Mesenchymal stem cell (in vitro differentiated cells and primary cell): ENCODE measurements around the gene DSPP.

Experiments used
- DNase-seq: peaks from one replicate; pipeline ENCODE4 v3.0.0-alpha.2; 2013
- H2AFZ ChIP-seq: one replicate; pipeline ENCODE4 v1.6.1; 2013; ENCODE audit warnings: low read depth, mild to moderate bottlenecking, control low read depth, inconsistent platforms, low read length, moderate library complexity
- H2AK5ac ChIP-seq: 2 replicates; pipeline ENCODE4 v1.6.1; 2013; ENCODE audit warnings: low read length, moderate library complexity, mild to moderate bottlenecking, inconsistent platforms; ENCODE audit not compliant: severe bottlenecking
- H2BK120ac ChIP-seq: one replicate; pipeline ENCODE4 v1.6.1; 2013; ENCODE audit warnings: low read depth, mild to moderate bottlenecking, inconsistent platforms, low read length, moderate library complexity
- H2BK12ac ChIP-seq, 2 experiments: one replicate each; pipeline ENCODE4 v1.6.1; 2013; ENCODE audit warnings: inconsistent platforms in 2 of 2, low read length in 2 of 2, mild to moderate bottlenecking in 2 of 2, moderate library complexity in 2 of 2, control low read depth in 1 of 2
- H2BK15ac ChIP-seq: one replicate; pipeline ENCODE4 v1.6.1; 2013; ENCODE audit warnings: mild to moderate bottlenecking, low read depth, inconsistent platforms; ENCODE audit not compliant: poor library complexity, severe bottlenecking
- H2BK5ac ChIP-seq: 2 replicates; pipeline ENCODE4 v1.6.1; 2013; ENCODE audit warnings: low read depth, mild to moderate bottlenecking, low read length, control low read depth, inconsistent platforms; ENCODE audit not compliant: poor library complexity, severe bottlenecking
- H3K14ac ChIP-seq, 2 experiments: one replicate each; pipeline ENCODE4 v1.6.1; 2013; ENCODE audit warnings: inconsistent platforms in 2 of 2, low read length in 2 of 2, control low read depth in 1 of 2, mild to moderate bottlenecking in 1 of 2, moderate library complexity in 1 of 2
- H3K18ac ChIP-seq, 2 experiments: one replicate each; pipeline ENCODE4 v1.6.1; 2013; ENCODE audit warnings: inconsistent platforms in 2 of 2, low read length in 2 of 2, control low read depth in 1 of 2, low read depth in 1 of 2, mild to moderate bottlenecking in 1 of 2
- H3K23ac ChIP-seq, 2 experiments: one replicate each; pipeline ENCODE4 v1.6.1; 2013; ENCODE audit warnings: inconsistent platforms in 2 of 2, low read length in 2 of 2, mild to moderate bottlenecking in 2 of 2, moderate library complexity in 2 of 2, control low read depth in 1 of 2
- H3K27ac ChIP-seq: 2 replicates; pipeline ENCODE4 v1.5.1; 2013; ENCODE audit warnings: mild to moderate bottlenecking, moderate library complexity, low read length, control low read depth, inconsistent platforms; ENCODE audit not compliant: poor library complexity, severe bottlenecking
- H3K27me3 ChIP-seq, 2 experiments: 2 replicates each; pipeline versions ENCODE4 v1.6.1 to v1.7.0; 2013; ENCODE audit warnings: low read length in 2 of 2, mild to moderate bottlenecking in 2 of 2, moderate library complexity in 2 of 2, control low read depth in 1 of 2, inconsistent platforms in 1 of 2; ENCODE audit not compliant: control insufficient read depth in 1 of 2, insufficient read depth in 1 of 2
- H3K36me3 ChIP-seq, 2 experiments: 2 replicates each; pipeline versions ENCODE4 v1.6.1 to v1.7.0; 2013; ENCODE audit warnings: low read length in 2 of 2, control low read depth in 1 of 2, inconsistent platforms in 1 of 2, low read depth in 1 of 2, mild to moderate bottlenecking in 1 of 2; ENCODE audit not compliant: insufficient read depth in 2 of 2, control insufficient read depth in 1 of 2
- H3K4ac ChIP-seq, 2 experiments: one replicate each; pipeline ENCODE4 v1.6.1; 2013; ENCODE audit warnings: inconsistent platforms in 2 of 2, low read length in 2 of 2, mild to moderate bottlenecking in 2 of 2, moderate library complexity in 2 of 2, control low read depth in 1 of 2, low read depth in 1 of 2
- H3K4me1 ChIP-seq: 2 replicates; pipeline ENCODE4 v1.6.1; 2013; ENCODE audit warnings: low read depth, low read length, control low read depth; ENCODE audit not compliant: control insufficient read depth, insufficient read depth
- H3K4me2 ChIP-seq: 2 replicates; pipeline ENCODE4 v1.6.1; 2013; ENCODE audit warnings: low read length, mild to moderate bottlenecking, inconsistent platforms; ENCODE audit not compliant: poor library complexity, severe bottlenecking
- H3K4me3 ChIP-seq, 2 experiments: 2 replicates each; pipeline versions ENCODE4 v1.5.1 to v1.7.0; 2013; ENCODE audit warnings: low read length in 2 of 2, mild to moderate bottlenecking in 2 of 2, control low read depth in 1 of 2, low read depth in 1 of 2; ENCODE audit not compliant: insufficient read depth in 1 of 2
- H3K79me1 ChIP-seq: replicated peaks from 2 replicates; pipeline ENCODE4 v1.6.1; 2013; ENCODE audit warnings: mild to moderate bottlenecking, control low read depth, low read length, inconsistent platforms; ENCODE audit not compliant: poor library complexity, severe bottlenecking
- H3K9ac ChIP-seq: 2 replicates; pipeline ENCODE4 v1.7.0; 2013; ENCODE audit warnings: mild to moderate bottlenecking, low read length, moderate library complexity
- H3K9me3 ChIP-seq: 2 replicates; pipeline ENCODE4 v1.7.0; 2013; ENCODE audit warnings: mild to moderate bottlenecking, low read length; ENCODE audit not compliant: control insufficient read depth
- H4K8ac ChIP-seq: one replicate; pipeline ENCODE4 v1.6.1; 2013; ENCODE audit warnings: inconsistent platforms, mild to moderate bottlenecking, low read length, moderate library complexity
- H4K91ac ChIP-seq: one replicate; pipeline ENCODE4 v1.6.1; 2013; ENCODE audit warnings: mild to moderate bottlenecking, low read length, inconsistent platforms
- WGBS: methylation state at CpG from one replicate; pipeline ENCODE4 v1.1.7; 2013; ENCODE audit warnings: mixed read lengths; 5-methylcytosine and 5-hydroxymethylcytosine counted together

Gene DSPP

DNA sequence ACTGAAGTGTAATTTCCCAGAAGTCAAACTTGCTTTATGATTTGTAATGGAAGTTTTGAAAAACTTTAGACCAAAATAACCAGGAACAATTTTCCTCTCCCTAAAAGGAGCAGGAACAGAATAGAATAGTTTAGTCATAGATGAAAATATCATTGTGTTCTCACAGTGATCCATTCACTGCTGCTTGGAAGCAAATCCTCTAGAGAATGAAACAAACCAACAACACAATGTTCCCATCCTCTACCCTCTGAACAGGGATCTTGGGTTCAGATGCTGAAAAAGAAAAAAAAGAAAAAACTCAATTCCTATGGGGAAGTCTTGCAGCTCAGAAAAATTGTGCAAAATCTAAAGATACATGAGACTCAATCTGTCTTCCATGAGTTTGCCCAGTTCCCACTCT lies 12.2 kb downstream of the DSPP start:
- no peak for DNase-seq
- Histone ChIP-seq H3K4me2 (no peak overlapping the region), H3K4ac (no peak overlapping the region)

DNA sequence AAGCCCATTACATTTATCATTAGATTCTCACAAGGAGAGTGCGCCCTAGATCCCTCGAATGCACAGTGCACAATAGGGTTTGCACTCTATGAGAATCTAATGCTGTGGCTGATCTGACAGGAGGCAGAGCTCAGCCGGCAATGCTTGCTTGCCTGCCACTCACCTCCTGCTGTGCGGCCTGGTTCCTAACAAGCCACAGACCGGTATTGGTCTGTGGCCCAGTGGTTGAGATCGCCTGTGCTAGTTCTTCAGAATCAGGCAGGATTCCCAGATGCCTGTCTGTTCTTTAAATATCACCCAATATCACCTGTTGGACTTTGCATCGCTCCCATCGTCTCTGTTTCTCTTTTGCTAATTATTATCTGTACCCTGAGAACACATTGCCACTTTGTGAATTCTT lies 14.0 kb downstream of the DSPP start:
- no peak overlapping the region for H3K23ac ChIP-seq
- no peaks in the 10 kb centered on the region for H3K9me3 ChIP-seq
- no peak overlapping the region for H4K8ac ChIP-seq
- no peak overlapping the region for H2BK120ac ChIP-seq
- no peak overlapping the region for H3K27ac ChIP-seq
- no peaks in the 10 kb centered on the region for H3K36me3 ChIP-seq
- H2AFZ ChIP-seq, result no peak overlapping the region
- H3K14ac ChIP-seq, result no peak overlapping the region
- no peaks in the 10 kb centered on the region for H3K4me1 ChIP-seq
- H3K79me1 ChIP-seq, result no peaks in the 10 kb centered on the region
- DNase-seq, result no peak
- no peak overlapping the region for H2BK15ac ChIP-seq
- no peak overlapping the region for H3K18ac ChIP-seq
- peak overlapping the region in 1 of 2 experiments; percentile 1 for H2BK12ac ChIP-seq
- no peak overlapping the region for H2AK5ac ChIP-seq
- H3K27me3 ChIP-seq, result peaks cover 11 to 15% of the 10 kb centered on the region in 2 experiments
- no peak overlapping the region for H4K91ac ChIP-seq
- no peak overlapping the region for H3K4me3 ChIP-seq
- WGBS, result 78% methylated on average over 8 of the region's 8 CpGs
- no peak overlapping the region for H3K4me2 ChIP-seq
- no peak overlapping the region for H3K4ac ChIP-seq
- H3K9ac ChIP-seq, result no peak overlapping the region
- no peak overlapping the region for H2BK5ac ChIP-seq

More for the DNA sequence above, 12.2 kb downstream of the DSPP start:
- Histone ChIP-seq H3K4me3 (no peak overlapping the region), H4K8ac (no peak overlapping the region), H2AK5ac (no peak overlapping the region), H3K27ac (no peak overlapping the region), H2BK12ac (no peak overlapping the region), H2BK5ac (no peak overlapping the region), H3K36me3 (no peaks in the 10 kb centered on the region), H3K4me1 (no peaks in the 10 kb centered on the region), H3K14ac (no peak overlapping the region), H3K23ac (no peak overlapping the region), H3K9ac (no peak overlapping the region), H2AFZ (no peak overlapping the region), H3K79me1 (no peaks in the 10 kb centered on the region), H2BK120ac (no peak overlapping the region), H3K18ac (no peak overlapping the region), H4K91ac (no peak overlapping the region), H3K9me3 (no peaks in the 10 kb centered on the region), H2BK15ac (no peak overlapping the region), H3K27me3 (peaks cover 11 to 15% of the 10 kb centered on the region in 2 experiments)

DNA sequence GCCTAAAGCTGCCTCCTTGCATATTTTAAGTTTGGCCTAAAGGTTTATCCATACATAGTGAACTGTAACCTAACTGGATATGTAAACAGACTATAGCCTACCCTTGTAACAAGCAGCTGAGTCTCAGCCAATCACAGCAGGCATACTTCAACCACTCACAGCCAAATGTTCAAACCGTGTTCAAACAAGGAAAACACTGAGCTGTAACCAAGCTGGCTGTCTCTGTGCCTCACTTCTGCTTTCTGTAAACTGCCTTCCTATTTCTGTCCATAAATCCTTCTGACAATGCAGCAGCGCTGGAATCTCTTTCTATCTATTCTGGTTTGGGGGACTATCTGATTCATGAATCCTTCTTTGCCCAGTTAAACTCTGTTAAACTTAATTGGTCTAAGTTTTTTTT lies 16.4 kb downstream of the DSPP start:
- Histone ChIP-seq H3K4ac (no peak overlapping the region), H2BK12ac (no peak overlapping the region), H3K9ac (no peak overlapping the region), H3K79me1 (no peaks in the 10 kb centered on the region), H3K4me1 (no peaks in the 10 kb centered on the region), H3K18ac (no peak overlapping the region), H3K9me3 (no peaks in the 10 kb centered on the region), H2AK5ac (no peak overlapping the region), H2BK15ac (no peak overlapping the region), H4K8ac (no peak overlapping the region), H3K27ac (no peak overlapping the region), H2BK120ac (no peak overlapping the region), H3K4me2 (no peak overlapping the region), H2AFZ (no peak overlapping the region), H3K36me3 (no peaks in the 10 kb centered on the region), H3K4me3 (no peak overlapping the region), H4K91ac (no peak overlapping the region), H3K27me3 (peaks cover 11 to 15% of the 10 kb centered on the region in 2 experiments), H3K23ac (no peak overlapping the region), H3K14ac (no peak overlapping the region), H2BK5ac (no peak overlapping the region)
- no peak for DNase-seq
- WGBS, result 25% methylated on average over 1 of the region's 2 CpGs

DNA sequence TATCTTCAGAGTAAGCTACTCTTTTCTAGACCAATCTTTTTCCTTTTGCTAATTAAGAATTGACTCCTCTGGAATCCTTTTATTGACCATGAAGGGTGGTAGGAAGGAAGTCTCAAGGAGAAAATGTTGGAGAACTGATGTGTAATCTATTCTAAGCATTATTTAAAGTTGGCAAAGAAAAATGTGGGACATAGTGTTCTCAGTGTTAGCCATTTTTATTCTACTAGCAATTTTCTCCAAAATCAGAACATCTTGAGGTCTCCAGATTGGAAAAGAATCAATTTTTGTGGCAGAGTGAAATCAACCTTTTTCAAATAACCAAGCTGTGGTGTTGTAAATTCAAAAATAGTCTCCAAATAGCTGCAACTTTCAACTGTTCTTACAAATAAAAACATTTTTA lies 23.3 kb downstream of the DSPP start:
- Histone ChIP-seq H3K23ac (no peak overlapping the region), H3K9me3 (no peaks in the 10 kb centered on the region), H2AK5ac (no peak overlapping the region), H3K4ac (no peak overlapping the region), H2BK15ac (no peak overlapping the region), H3K79me1 (no peaks in the 10 kb centered on the region), H3K4me1 (peaks cover 3% of the 10 kb centered on the region), H2BK12ac (no peak overlapping the region), H3K4me2 (no peak overlapping the region), H3K14ac (no peak overlapping the region), H3K27ac (no peak overlapping the region), H3K36me3 (no peaks in the 10 kb centered on the region), H2BK120ac (no peak overlapping the region), H4K91ac (no peak overlapping the region), H4K8ac (no peak overlapping the region), H3K9ac (no peak overlapping the region), H2BK5ac (no peak overlapping the region), H3K4me3 (no peak overlapping the region), H3K27me3 (no peaks in the 10 kb centered on the region), H2AFZ (no peak overlapping the region), H3K18ac (no peak overlapping the region)
- no peak for DNase-seq
